Activated CD8-positive, alpha-beta T cell treated with anti-CD3 and anti-CD28 coated beads for 36 hours (primary cell): ENCODE measurements around the gene ROBO2. TPM values are rescaled to one million over a fixed set of nuclear protein-coding genes. Genes with fewer than 3 reads are reported as not detected.

Source experiments
- ATAC-seq: fragments of 200-7000 bp; cut with Tn5 transposase; one replicate; pipeline ENCODE4 v1.10.0; 2021; ENCODE audit warnings: mild to moderate bottlenecking, moderate library complexity
- CTCF ChIA-PET: fragments of 350-600 bp; sonication (Branson Sonifier 250); formaldehyde crosslinking; loops from one replicate; lab custom pipeline; 2021; ENCODE audit warnings: antibody characterized with exemption; lab: Charles Lee
- POLR2A ChIA-PET: fragments of 350-600 bp; sonication (Branson Sonifier 250); formaldehyde crosslinking; loops from one replicate; lab custom pipeline; 2021; ENCODE audit warnings: antibody characterized with exemption; lab: Charles Lee
- DNase-seq: peaks from one replicate; pipeline ENCODE4 v3.0.0-alpha.2; 2020
- H3K27ac Mint-ChIP-seq: one replicate; pipeline ENCODE4 v1.8.0; 2021; ENCODE audit warnings: mild to moderate bottlenecking, mixed read lengths
- H3K27me3 Mint-ChIP-seq: one replicate; pipeline ENCODE4 v1.8.0; 2021; ENCODE audit warnings: mixed read lengths
- H3K36me3 Mint-ChIP-seq: one replicate; pipeline ENCODE4 v1.8.0; 2021; ENCODE audit warnings: low read depth, mixed read lengths
- H3K4me1 Mint-ChIP-seq: one replicate; pipeline ENCODE4 v1.8.0; 2021; ENCODE audit warnings: low read depth, mixed read lengths
- H3K4me3 Mint-ChIP-seq: one replicate; pipeline ENCODE4 v1.8.0; 2021; ENCODE audit warnings: mild to moderate bottlenecking, moderate library complexity, mixed read lengths
- H3K9me3 Mint-ChIP-seq: one replicate; pipeline ENCODE4 v1.8.0; 2021; ENCODE audit warnings: mixed read lengths
- CTCF ChIP-seq: fragments of 200-600 bp; IDR thresholded peaks from one replicate; pipeline ENCODE4 v1.8.0; 2022; ENCODE audit warnings: antibody characterized with exemption, mild to moderate bottlenecking
- intact Hi-C: fragments of 100-400 bp; cut with micrococcal nuclease; formaldehyde crosslinking; loops from one replicate; pipeline ENCODE4 v1.10.0; 2022
- total RNA-seq, 2 experiments: library from RNA; stranded (reverse); gene quantifications; one replicate each; pipeline ENCODE4 v1.2.3, GENCODE V29; 2021

ROBO2 gene
- total RNA-seq, 2 experiments from 2014 or later = not detected

- Mint-ChIP-seq H3K4me3 (no peak overlapping the region), H3K9me3 (peaks cover 7% of the 10 kb centered on the region), H3K4me1 (no peaks in the 10 kb centered on the region), H3K27me3 (no peaks in the 10 kb centered on the region), H3K27ac (no peak overlapping the region), H3K36me3 (no peaks in the 10 kb centered on the region)
- CTCF ChIA-PET = no interaction called here
- DNase-seq (no peak), ATAC-seq (no peak)
- intact Hi-C loops = no loop called here
- POLR2A ChIA-PET = no interaction called here
- TF ChIP-seq CTCF = no peak
Observed at GRCh38 chr3:77279276-77279675, 239.4 kb downstream of the ROBO2 start.

GRCh38 chr3:77281721-77282120, 241.8 kb downstream of the ROBO2 start:
- no peak overlapping the region for H3K4me3 Mint-ChIP-seq
- ChIA-PET CTCF (no interaction called here), POLR2A (interaction anchor here (0.7 kb wide), 1 partner anchor 1228 kb away, joined by 3 read pairs; no protein-coding TSS in a partner anchor)
- H3K36me3 Mint-ChIP-seq = no peaks in the 10 kb centered on the region
- ATAC-seq (no peak), DNase-seq (no peak)
- no peak overlapping the region for H3K27ac Mint-ChIP-seq
- no peaks in the 10 kb centered on the region for H3K4me1 Mint-ChIP-seq
- TF ChIP-seq CTCF = no peak
- H3K9me3 Mint-ChIP-seq = peaks cover 7% of the 10 kb centered on the region
- intact Hi-C loops = no loop called here
- H3K27me3 Mint-ChIP-seq = no peaks in the 10 kb centered on the region

DNA sequence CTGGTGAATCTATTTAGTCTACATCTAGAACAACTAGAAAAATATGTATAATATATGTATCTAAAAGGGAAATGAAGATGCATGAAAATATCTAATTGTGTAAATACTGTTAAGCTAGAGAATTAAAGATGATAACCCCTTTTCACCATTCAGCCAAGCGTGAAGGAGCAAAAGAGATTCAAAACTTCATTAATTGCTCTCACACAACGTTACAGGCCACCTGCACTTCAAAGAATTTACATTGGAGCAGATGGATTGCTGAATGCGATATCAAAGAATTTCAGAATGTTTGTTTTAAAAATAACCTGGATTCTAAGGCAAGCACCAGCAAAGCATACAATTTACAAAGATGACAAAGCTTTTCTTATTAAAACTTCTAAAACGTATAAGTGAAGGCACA, 243.2 kb downstream of the ROBO2 start:
- intact Hi-C loops = no loop called here
- H3K27ac Mint-ChIP-seq = no peak overlapping the region

DNA sequence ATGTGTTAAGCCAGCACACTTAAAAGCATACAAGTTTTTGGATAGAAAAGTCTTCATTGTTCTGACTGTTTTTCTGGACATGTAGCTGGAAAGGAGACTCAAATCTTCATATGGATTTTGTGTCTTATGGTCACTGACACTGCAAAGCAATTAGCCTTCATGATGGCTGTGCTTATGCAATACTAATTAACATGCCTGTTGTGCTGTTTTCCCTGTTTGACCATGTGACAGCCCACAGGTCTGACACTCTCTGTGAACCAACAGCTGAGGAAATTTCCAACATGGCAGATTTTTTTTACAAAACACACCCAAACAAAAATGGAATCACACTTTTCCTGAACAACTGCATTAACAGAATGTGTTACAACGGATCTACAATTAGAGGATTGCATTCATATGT, 248.4 kb downstream of the ROBO2 start:
- no peak overlapping the region for H3K27ac Mint-ChIP-seq
- no peaks in the 10 kb centered on the region for H3K27me3 Mint-ChIP-seq
- TF ChIP-seq CTCF = no peak
- CTCF ChIA-PET = no interaction called here
- H3K4me3 Mint-ChIP-seq = no peak overlapping the region
- H3K4me1 Mint-ChIP-seq = no peaks in the 10 kb centered on the region
- no peak for DNase-seq
- POLR2A ChIA-PET = no interaction called here
- intact Hi-C loops = no loop called here
- H3K9me3 Mint-ChIP-seq = peaks cover 10% of the 10 kb centered on the region
- H3K36me3 Mint-ChIP-seq = no peaks in the 10 kb centered on the region
- ATAC-seq = no peak

More for the DNA sequence above, 243.2 kb downstream of the ROBO2 start:
- no peak overlapping the region for H3K4me3 Mint-ChIP-seq
- H3K9me3 Mint-ChIP-seq = peaks cover 2% of the 10 kb centered on the region
- no peaks in the 10 kb centered on the region for H3K27me3 Mint-ChIP-seq
- ChIA-PET POLR2A (interaction anchor here (0.6 kb wide), 1 partner anchor 55 kb away, joined by 3 read pairs; no protein-coding TSS in a partner anchor), CTCF (no interaction called here)
- no peak for TF ChIP-seq CTCF
- no peak for ATAC-seq
- no peaks in the 10 kb centered on the region for H3K4me1 Mint-ChIP-seq
- DNase-seq = no peak
- no peaks in the 10 kb centered on the region for H3K36me3 Mint-ChIP-seq

DNA sequence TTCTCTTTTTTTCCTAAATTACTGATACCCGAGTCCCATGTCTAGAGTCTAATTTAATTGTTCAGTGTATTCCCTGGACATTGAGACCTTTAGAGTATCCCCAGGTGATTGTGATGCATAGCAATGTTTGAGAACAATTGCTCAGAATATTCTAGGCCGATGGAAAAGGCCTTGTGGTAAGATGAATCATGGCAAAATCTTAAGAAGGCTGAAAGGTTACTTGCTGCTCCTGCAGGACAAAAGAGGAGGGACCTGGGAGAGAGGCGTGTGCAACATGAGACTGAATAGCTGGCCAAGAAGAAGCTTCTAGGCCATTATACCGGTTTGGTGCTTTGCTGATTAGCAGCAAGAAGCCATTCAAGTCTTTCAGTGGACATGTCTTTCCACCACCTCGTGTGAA, 256.6 kb downstream of the ROBO2 start:
- no peak for TF ChIP-seq CTCF
- Mint-ChIP-seq H3K27ac (no peak overlapping the region), H3K36me3 (no peaks in the 10 kb centered on the region), H3K9me3 (peaks cover 23% of the 10 kb centered on the region), H3K4me1 (no peaks in the 10 kb centered on the region), H3K27me3 (no peaks in the 10 kb centered on the region), H3K4me3 (no peak overlapping the region)
- DNase-seq (no peak), ATAC-seq (no peak)
- ChIA-PET POLR2A (no interaction called here), CTCF (no interaction called here)
- intact Hi-C loops = no loop called here
